Astrocyte (in vitro differentiated cells and primary cell): ENCODE measurements around the gene VASP.

Source experiments
- CTCF ChIP-seq: IDR thresholded peaks from 2 replicates; pipeline ENCODE4 v1.5.1; 2011; ENCODE audit warnings: low read depth, mild to moderate bottlenecking, inconsistent platforms, low read length, moderate library complexity; ENCODE audit not compliant: insufficient read depth
- EZH2 ChIP-seq: IDR thresholded peaks from 2 replicates; pipeline ENCODE4 v1.6.1; 2012; ENCODE audit warnings: mild to moderate bottlenecking, low read length, inconsistent platforms; ENCODE audit not compliant: insufficient read depth

GRCh38 chr19:45492627-45493470 is 14.4 kb upstream of the VASP start:
- TF ChIP-seq CTCF = no peak
- TF ChIP-seq EZH2 = no peak
